PC-9 (cell line): ENCODE data around the gene MAN1A1. TPM values are rescaled to one million over a fixed set of nuclear protein-coding genes. Genes with fewer than 3 reads are reported as not detected.

Source experiments
- BruUV-seq: library from RNA; stranded (reverse); fragments of 400-500 nt; replicated peaks from 2 replicates; lab custom pipeline; 2021; lab: Mats Ljungman, UMichigan
- CTCF ChIA-PET: fragments of 300-600 bp; sonication (Branson Sonifier 250); formaldehyde crosslinking; loops from one replicate; lab custom pipeline; 2022; ENCODE audit warnings: antibody characterized with exemption; lab: Charles Lee
- POLR2A ChIA-PET: fragments of 300-600 bp; sonication (Branson Sonifier 250); formaldehyde crosslinking; loops from one replicate; lab custom pipeline; 2022; ENCODE audit warnings: antibody characterized with exemption; ENCODE audit not compliant: unreplicated experiment; lab: Charles Lee
- DNase-seq, 2 experiments: peaks; one replicate each; pipeline versions ENCODE4 v3.0.0 to v3.0.0-alpha.2; 2015 to 2022; ENCODE audit warnings: mixed read lengths in 1 of 2
- H2AFZ ChIP-seq: fragments of 200-600 bp; sonication (generic); 2 replicates; pipeline ENCODE4 v1.8.1; 2017; ENCODE audit warnings: antibody characterized with exemption
- H3F3A ChIP-seq: fragments of 200-600 bp; sonication (generic); 2 replicates; pipeline ENCODE4 v1.8.1; 2017; ENCODE audit warnings: antibody characterized with exemption, mild to moderate bottlenecking, low read depth; ENCODE audit not compliant: insufficient read depth
- H3K27ac ChIP-seq: fragments of 200-600 bp; sonication (generic); 2 replicates; pipeline ENCODE4 v1.6.1; 2016; ENCODE audit warnings: mixed run types
- H3K27me3 ChIP-seq: fragments of 200-600 bp; sonication (generic); 2 replicates; pipeline ENCODE4 v1.6.1; 2016; ENCODE audit warnings: low read depth, mixed run types; ENCODE audit not compliant: insufficient read depth
- H3K36me3 ChIP-seq: fragments of 200-600 bp; sonication (generic); 2 replicates; pipeline ENCODE4 v1.6.1; 2016; ENCODE audit warnings: low read depth, mixed run types
- H3K4me1 ChIP-seq: fragments of 200-600 bp; sonication (generic); replicated peaks from 2 replicates; pipeline ENCODE4 v1.6.1; 2016; ENCODE audit warnings: mixed run types; ENCODE audit not compliant: insufficient read depth
- H3K4me2 ChIP-seq: fragments of 200-600 bp; sonication (generic); 2 replicates; pipeline ENCODE4 v1.6.1; 2017; ENCODE audit warnings: mixed run types
- H3K4me3 ChIP-seq: fragments of 200-600 bp; sonication (generic); 2 replicates; pipeline ENCODE4 v1.6.1; 2016; ENCODE audit warnings: mixed run types
- H3K79me2 ChIP-seq: fragments of 200-600 bp; sonication (generic); 2 replicates; pipeline ENCODE4 v1.6.1; 2017; ENCODE audit warnings: low read depth, mixed run types
- H3K9me2 ChIP-seq: fragments of 200-600 bp; sonication (generic); 2 replicates; pipeline ENCODE4 v1.8.1; 2017; ENCODE audit warnings: mild to moderate bottlenecking; ENCODE audit not compliant: insufficient read depth
- H3K9me3 ChIP-seq: fragments of 200-600 bp; sonication (generic); 2 replicates; pipeline ENCODE4 v1.8.1; 2016; ENCODE audit warnings: low read depth; ENCODE audit not compliant: insufficient read depth
- H4K20me1 ChIP-seq: fragments of 200-600 bp; sonication (generic); 2 replicates; pipeline ENCODE4 v1.8.1; 2017; ENCODE audit not compliant: insufficient read depth
- EZH2 ChIP-seq: fragments of 200-600 bp; sonication (generic); IDR thresholded peaks from 2 replicates; pipeline ENCODE4 v1.8.0; 2017; ENCODE audit warnings: antibody characterized with exemption, low read depth
- intact Hi-C: fragments of 100-400 bp; cut with micrococcal nuclease; formaldehyde crosslinking; loops from one replicate; pipeline ENCODE4 v1.10.0; 2022; ENCODE audit not compliant: unreplicated experiment
- total RNA-seq: library from RNA; stranded (reverse); gene quantifications from 2 replicates; pipeline ENCODE4 v1.2.3, GENCODE V29; 2021
- TF ChIP-seq, protein P1 (sequence below): fragments of 200-600 bp; sonication (generic); conservative IDR thresholded peaks from 2 replicates; pipeline ENCODE4 v1.6.1; 2017; ENCODE audit warnings: mixed run types, antibody characterized with exemption, mild to moderate bottlenecking, moderate library complexity

The MAN1A1 gene
- total RNA-seq, 1 experiment from 2014 or later, result 13.4 TPM

GRCh38 chr6:119284861-119285521 is 64.6 kb downstream of the MAN1A1 start:
- Histone ChIP-seq H4K20me1 (no peaks in the 10 kb centered on the region), H3K27ac (no peak overlapping the region), H3K36me3 (no peaks in the 10 kb centered on the region), H3K27me3 (no peaks in the 10 kb centered on the region), H3F3A (no peaks in the 10 kb centered on the region), H3K4me3 (no peak overlapping the region), H2AFZ (no peak overlapping the region), H3K9me3 (no peaks in the 10 kb centered on the region), H3K9me2 (no peaks in the 10 kb centered on the region), H3K4me2 (no peak overlapping the region), H3K79me2 (no peaks in the 10 kb centered on the region), H3K4me1 (no peaks in the 10 kb centered on the region)
- intact Hi-C loops, result no loop called here
- ChIA-PET POLR2A (no interaction called here), CTCF (no interaction called here)
- no TSS peak for BruUV-seq
- TF ChIP-seq EZH2, result no peak
- TF ChIP-seq, protein P1, sequence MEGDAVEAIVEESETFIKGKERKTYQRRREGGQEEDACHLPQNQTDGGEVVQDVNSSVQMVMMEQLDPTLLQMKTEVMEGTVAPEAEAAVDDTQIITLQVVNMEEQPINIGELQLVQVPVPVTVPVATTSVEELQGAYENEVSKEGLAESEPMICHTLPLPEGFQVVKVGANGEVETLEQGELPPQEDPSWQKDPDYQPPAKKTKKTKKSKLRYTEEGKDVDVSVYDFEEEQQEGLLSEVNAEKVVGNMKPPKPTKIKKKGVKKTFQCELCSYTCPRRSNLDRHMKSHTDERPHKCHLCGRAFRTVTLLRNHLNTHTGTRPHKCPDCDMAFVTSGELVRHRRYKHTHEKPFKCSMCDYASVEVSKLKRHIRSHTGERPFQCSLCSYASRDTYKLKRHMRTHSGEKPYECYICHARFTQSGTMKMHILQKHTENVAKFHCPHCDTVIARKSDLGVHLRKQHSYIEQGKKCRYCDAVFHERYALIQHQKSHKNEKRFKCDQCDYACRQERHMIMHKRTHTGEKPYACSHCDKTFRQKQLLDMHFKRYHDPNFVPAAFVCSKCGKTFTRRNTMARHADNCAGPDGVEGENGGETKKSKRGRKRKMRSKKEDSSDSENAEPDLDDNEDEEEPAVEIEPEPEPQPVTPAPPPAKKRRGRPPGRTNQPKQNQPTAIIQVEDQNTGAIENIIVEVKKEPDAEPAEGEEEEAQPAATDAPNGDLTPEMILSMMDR, result peak; percentile 56
- peak in 1 of 2 experiments; percentile 36 for DNase-seq

GRCh38 chr6:119283979-119284545 is 65.5 kb downstream of the MAN1A1 start:
- intact Hi-C loops, result no loop called here
- H3K4me1 ChIP-seq, result no peaks in the 10 kb centered on the region
- H3K27me3 ChIP-seq, result no peaks in the 10 kb centered on the region
- no peaks in the 10 kb centered on the region for H3K9me2 ChIP-seq
- no peaks in the 10 kb centered on the region for H3F3A ChIP-seq
- no peaks in the 10 kb centered on the region for H4K20me1 ChIP-seq
- POLR2A ChIA-PET, result no interaction called here
- no peaks in the 10 kb centered on the region for H3K36me3 ChIP-seq
- H3K4me2 ChIP-seq, result no peak overlapping the region
- H2AFZ ChIP-seq, result no peak overlapping the region
- no peak for TF ChIP-seq EZH2
- H3K9me3 ChIP-seq, result no peaks in the 10 kb centered on the region; the same call in 1 of the 2 replicates
- no TSS peak for BruUV-seq
- H3K27ac ChIP-seq, result no peak overlapping the region
- H3K79me2 ChIP-seq, result no peaks in the 10 kb centered on the region
- peak in 1 of 2 experiments; percentile 31 for DNase-seq
- H3K4me3 ChIP-seq, result no peak overlapping the region
- CTCF ChIA-PET, result no interaction called here

DNA sequence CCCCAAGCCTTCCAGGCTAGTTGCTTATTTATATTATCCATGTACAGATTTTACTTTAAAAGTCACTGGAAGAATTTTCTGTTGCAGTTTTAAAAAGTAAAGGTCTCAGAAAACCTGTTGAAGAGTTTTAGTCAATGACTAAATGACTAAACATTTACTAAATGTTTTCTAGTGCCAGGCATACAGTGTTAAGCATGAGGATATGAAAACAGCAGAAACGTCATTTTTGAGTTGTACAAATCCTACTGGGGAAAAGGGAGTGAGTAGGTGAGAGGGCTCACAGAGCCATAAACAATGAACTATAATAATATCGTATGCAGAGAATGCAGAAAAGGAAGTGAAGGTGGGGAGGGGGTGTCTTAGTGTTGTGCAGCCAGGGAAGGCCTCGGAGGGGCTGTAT is 66.3 kb downstream of the MAN1A1 start:
- TF ChIP-seq, protein P1, result no peak
- no peak for TF ChIP-seq EZH2
- Histone ChIP-seq H4K20me1 (no peaks in the 10 kb centered on the region), H2AFZ (no peak overlapping the region), H3K4me2 (no peak overlapping the region), H3K9me3 (no peaks in the 10 kb centered on the region; the same call in 1 of the 2 replicates), H3K27ac (no peak overlapping the region), H3K4me1 (no peaks in the 10 kb centered on the region), H3K4me3 (no peak overlapping the region), H3K36me3 (no peaks in the 10 kb centered on the region), H3K79me2 (no peaks in the 10 kb centered on the region), H3F3A (no peaks in the 10 kb centered on the region), H3K27me3 (no peaks in the 10 kb centered on the region), H3K9me2 (no peaks in the 10 kb centered on the region)
- ChIA-PET CTCF (no interaction called here), POLR2A (no interaction called here)
- DNase-seq, result peak in 1 of 2 experiments; percentile 25
- intact Hi-C loops, result no loop called here
- no TSS peak for BruUV-seq
